Measurements from ENCODE around the gene PPIP5K1. TPM values are rescaled to one million over a fixed set of nuclear protein-coding genes. Genes with fewer than 3 reads are reported as not detected.
"Not testable (repeated sequence)": the region's sequence is repeated elsewhere in the genome, so short reads cannot be mapped to it uniquely, and the experiment has no call there.

PPIP5K1 gene
- total and polyA plus RNA-seq, 9 donors, result 5.9 to 9.9 (median 6.7) TPM

- not testable (repeated sequence) for H3K27ac ChIP-seq (ENCODE audit: low read length); H3K4me1 ChIP-seq (ENCODE audit: control insufficient read depth, insufficient read depth, low read length); H3K4me3 ChIP-seq (ENCODE audit: low read length); H3K36me3 ChIP-seq (ENCODE audit: control insufficient read depth, insufficient read depth, low read length); DNase-seq; H3K27me3 ChIP-seq (ENCODE audit: control insufficient read depth, insufficient read depth, low read length); H3K9me3 ChIP-seq (replicated peaks; ENCODE audit: control insufficient read depth, low read depth, low read length)
- no CpG with 5 or more reads among the region's 43 CpGs for WGBS (ENCODE audit: insufficient coverage)
Observed at GRCh38 chr15:43593328-43594190, 3.6 kb upstream of the PPIP5K1 start, which contains the start of gene CKMT1B. CKMT1B (plus strand) TSS chr15:43594027; CDS start chr15:43594219, 192 bp downstream.

- WGBS (ENCODE audit: insufficient coverage), result no CpG with 5 or more reads among the region's 8 CpGs
- DNase-seq; H3K27me3 ChIP-seq (ENCODE audit: control insufficient read depth, insufficient read depth, low read length); H3K36me3 ChIP-seq (ENCODE audit: control insufficient read depth, insufficient read depth, low read length); H3K4me1 ChIP-seq (ENCODE audit: control insufficient read depth, insufficient read depth, low read length); H3K27ac ChIP-seq (ENCODE audit: low read length); H3K4me3 ChIP-seq (ENCODE audit: low read length); H3K9me3 ChIP-seq (replicated peaks; ENCODE audit: control insufficient read depth, low read depth, low read length): not testable (repeated sequence)
Observed at GRCh38 chr15:43592841-43593240, 2.8 kb upstream of the PPIP5K1 start.

- not testable (repeated sequence) for H3K36me3 ChIP-seq (ENCODE audit: control insufficient read depth, insufficient read depth, low read length); H3K4me1 ChIP-seq (ENCODE audit: control insufficient read depth, insufficient read depth, low read length); DNase-seq; H3K9me3 ChIP-seq (replicated peaks; ENCODE audit: control insufficient read depth, low read depth, low read length); H3K27me3 ChIP-seq (ENCODE audit: control insufficient read depth, insufficient read depth, low read length); H3K4me3 ChIP-seq (ENCODE audit: low read length); H3K27ac ChIP-seq (ENCODE audit: low read length)
- WGBS (ENCODE audit: insufficient coverage), result no CpG with 5 or more reads among the region's 1 CpG
Observed at GRCh38 chr15:43574607-43575006, 15.4 kb downstream of the PPIP5K1 start.

- H3K27me3 ChIP-seq (ENCODE audit: control insufficient read depth, insufficient read depth, low read length); H3K36me3 ChIP-seq (ENCODE audit: control insufficient read depth, insufficient read depth, low read length); H3K4me1 ChIP-seq (ENCODE audit: control insufficient read depth, insufficient read depth, low read length); H3K9me3 ChIP-seq (replicated peaks; ENCODE audit: control insufficient read depth, low read depth, low read length); DNase-seq; H3K4me3 ChIP-seq (ENCODE audit: low read length); H3K27ac ChIP-seq (ENCODE audit: low read length): not testable (repeated sequence)
- no CpG with 5 or more reads among the region's 2 CpGs for WGBS (ENCODE audit: insufficient coverage)
Observed at GRCh38 chr15:43566615-43567014, 23.4 kb downstream of the PPIP5K1 start.

GRCh38 chr15:43563793-43564192 lies 26.2 kb downstream of the PPIP5K1 start:
- no CpG with 5 or more reads among the region's 8 CpGs for WGBS (ENCODE audit: insufficient coverage)
- not testable (repeated sequence) for DNase-seq; H3K27ac ChIP-seq (ENCODE audit: low read length); H3K27me3 ChIP-seq (ENCODE audit: control insufficient read depth, insufficient read depth, low read length); H3K4me3 ChIP-seq (ENCODE audit: low read length); H3K4me1 ChIP-seq (ENCODE audit: control insufficient read depth, insufficient read depth, low read length); H3K36me3 ChIP-seq (ENCODE audit: control insufficient read depth, insufficient read depth, low read length); H3K9me3 ChIP-seq (replicated peaks; ENCODE audit: control insufficient read depth, low read depth, low read length)

- H3K9me3 ChIP-seq (replicated peaks; ENCODE audit: control insufficient read depth, low read depth, low read length); H3K27ac ChIP-seq (ENCODE audit: low read length); H3K36me3 ChIP-seq (ENCODE audit: control insufficient read depth, insufficient read depth, low read length); DNase-seq; H3K4me1 ChIP-seq (ENCODE audit: control insufficient read depth, insufficient read depth, low read length); H3K27me3 ChIP-seq (ENCODE audit: control insufficient read depth, insufficient read depth, low read length); H3K4me3 ChIP-seq (ENCODE audit: low read length): not testable (repeated sequence)
- no CpG with 5 or more reads among the region's 3 CpGs for WGBS (ENCODE audit: insufficient coverage)
Observed at GRCh38 chr15:43562753-43563152, 27.3 kb downstream of the PPIP5K1 start.

GRCh38 chr15:43552986-43553385 lies 37.0 kb downstream of the PPIP5K1 start:
- no peaks in the 10 kb centered on the region for H3K27me3 ChIP-seq (ENCODE audit: control insufficient read depth, insufficient read depth, low read length)
- no peaks in the 10 kb centered on the region for H3K9me3 ChIP-seq (replicated peaks; ENCODE audit: control insufficient read depth, low read depth, low read length)
- no CpG with 5 or more reads among the region's 2 CpGs for WGBS (ENCODE audit: insufficient coverage)
- H3K4me1 ChIP-seq (ENCODE audit: control insufficient read depth, insufficient read depth, low read length), result no peaks in the 10 kb centered on the region
- DNase-seq, result no peak
- no peak overlapping the region for H3K4me3 ChIP-seq (ENCODE audit: low read length)
- no peaks in the 10 kb centered on the region for H3K36me3 ChIP-seq (ENCODE audit: control insufficient read depth, insufficient read depth, low read length)
- no peak overlapping the region for H3K27ac ChIP-seq (ENCODE audit: low read length)

- Histone ChIP-seq H3K4me3 (ENCODE audit: low read length) (no peak overlapping the region), H3K27me3 (ENCODE audit: control insufficient read depth, insufficient read depth, low read length) (no peaks in the 10 kb centered on the region), H3K9me3 (replicated peaks; ENCODE audit: control insufficient read depth, low read depth, low read length) (no peaks in the 10 kb centered on the region), H3K27ac (ENCODE audit: low read length) (no peak overlapping the region), H3K36me3 (ENCODE audit: control insufficient read depth, insufficient read depth, low read length) (no peaks in the 10 kb centered on the region), H3K4me1 (ENCODE audit: control insufficient read depth, insufficient read depth, low read length) (no peaks in the 10 kb centered on the region)
- WGBS (ENCODE audit: insufficient coverage), result 100% methylated on average over 1 of the region's 4 CpGs
- DNase-seq, result peak; percentile 3
Observed at GRCh38 chr15:43552256-43552655, 37.8 kb downstream of the PPIP5K1 start.

- Histone ChIP-seq H3K36me3 (ENCODE audit: control insufficient read depth, insufficient read depth, low read length) (no peaks in the 10 kb centered on the region), H3K4me3 (ENCODE audit: low read length) (no peak overlapping the region), H3K4me1 (ENCODE audit: control insufficient read depth, insufficient read depth, low read length) (no peaks in the 10 kb centered on the region), H3K27me3 (ENCODE audit: control insufficient read depth, insufficient read depth, low read length) (no peaks in the 10 kb centered on the region), H3K9me3 (replicated peaks; ENCODE audit: control insufficient read depth, low read depth, low read length) (no peaks in the 10 kb centered on the region), H3K27ac (ENCODE audit: low read length) (no peak overlapping the region)
- WGBS (ENCODE audit: insufficient coverage), result 70% methylated on average over 2 of the region's 10 CpGs
- DNase-seq, result peak; percentile 4
Observed at GRCh38 chr15:43550527-43551363, 39.3 kb downstream of the PPIP5K1 start.

- WGBS (ENCODE audit: insufficient coverage), result 100% methylated on average over 1 of the region's 2 CpGs
- H3K27ac ChIP-seq (ENCODE audit: low read length), result no peak overlapping the region
- H3K27me3 ChIP-seq (ENCODE audit: control insufficient read depth, insufficient read depth, low read length), result no peaks in the 10 kb centered on the region
- H3K9me3 ChIP-seq (replicated peaks; ENCODE audit: control insufficient read depth, low read depth, low read length), result no peaks in the 10 kb centered on the region
- H3K4me3 ChIP-seq (ENCODE audit: low read length), result no peak overlapping the region
- no peaks in the 10 kb centered on the region for H3K36me3 ChIP-seq (ENCODE audit: control insufficient read depth, insufficient read depth, low read length)
- no peaks in the 10 kb centered on the region for H3K4me1 ChIP-seq (ENCODE audit: control insufficient read depth, insufficient read depth, low read length)
- DNase-seq, result no peak
Observed at GRCh38 chr15:43547539-43547938, 42.5 kb downstream of the PPIP5K1 start.

All from muscle of leg (tissue), 11 donors.